NCI-H1092 (cell line): ENCODE results near the gene DPYSL5.
A peak's percentile ranks its signal among the peaks of the same experiment; 100 is the strongest.

Experiments
- DNase-seq: peaks from one replicate; lab custom pipeline; 2025; lab: John Stamatoyannopoulos, UW

The DPYSL5 gene

DNA sequence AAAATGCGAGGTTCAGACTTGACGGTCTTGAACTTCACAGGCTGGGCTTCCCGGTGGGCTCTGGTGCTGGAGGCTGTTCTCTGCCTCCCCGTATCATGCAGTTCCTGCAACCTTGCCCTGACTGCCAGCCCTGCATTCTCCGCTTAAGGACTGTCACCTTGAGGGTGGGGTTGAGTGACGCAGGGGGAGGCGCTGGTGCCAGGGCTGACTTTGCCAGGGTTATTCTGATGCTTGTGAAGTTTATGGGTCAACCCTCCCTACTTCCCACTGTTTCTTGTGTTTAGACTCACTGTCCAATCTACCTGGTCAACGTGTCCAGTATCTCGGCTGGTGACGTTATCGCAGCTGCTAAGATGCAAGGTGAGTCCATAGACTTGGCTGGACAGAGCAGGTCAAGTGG is 85.0 kb downstream of the DPYSL5 start:
- DNase-seq, result no peak

DNA sequence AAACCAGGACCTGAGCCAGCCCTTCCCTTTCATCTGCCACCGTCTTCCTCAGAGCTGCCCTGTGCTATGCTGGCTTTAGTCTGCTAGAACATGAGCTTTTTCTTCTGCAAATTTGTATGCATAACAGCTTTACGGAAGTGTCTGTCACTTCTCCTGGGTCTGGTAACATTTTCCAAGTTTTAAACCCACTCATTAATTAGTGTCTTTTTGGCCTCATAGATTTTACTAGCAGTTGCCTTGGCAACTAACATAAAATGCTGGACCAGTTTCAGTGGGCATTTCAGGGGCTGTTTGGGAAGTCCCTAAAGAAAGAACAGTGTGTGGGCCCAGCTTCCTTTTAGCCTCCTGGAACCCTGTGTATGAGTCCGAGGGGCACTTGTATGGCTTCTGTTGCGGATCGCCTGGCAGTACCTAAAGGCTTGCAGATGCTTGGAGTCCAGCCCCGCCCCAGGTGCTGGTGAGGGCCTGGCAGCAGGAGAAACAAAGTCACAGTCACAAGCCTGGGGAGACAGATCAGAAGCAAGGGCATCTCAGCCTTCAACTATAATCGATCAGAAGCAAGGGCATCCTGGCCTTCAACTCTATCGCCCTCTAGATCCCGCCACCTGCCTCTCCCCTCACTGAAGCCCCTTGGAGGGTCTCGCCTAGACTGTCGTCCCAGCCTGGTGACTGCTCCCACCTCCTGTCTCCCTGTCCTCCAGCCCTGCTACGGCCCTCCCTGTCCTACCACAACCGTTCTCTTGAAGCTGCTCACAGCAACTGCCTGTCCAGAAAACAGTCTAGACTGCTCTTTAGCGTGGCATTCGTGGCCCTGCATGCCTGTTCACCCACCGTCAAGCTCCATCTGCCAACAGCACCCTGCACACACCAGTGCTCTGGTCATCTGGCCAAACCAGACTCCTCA is 85.8 kb downstream of the DPYSL5 start:
- no peak for DNase-seq

DNA sequence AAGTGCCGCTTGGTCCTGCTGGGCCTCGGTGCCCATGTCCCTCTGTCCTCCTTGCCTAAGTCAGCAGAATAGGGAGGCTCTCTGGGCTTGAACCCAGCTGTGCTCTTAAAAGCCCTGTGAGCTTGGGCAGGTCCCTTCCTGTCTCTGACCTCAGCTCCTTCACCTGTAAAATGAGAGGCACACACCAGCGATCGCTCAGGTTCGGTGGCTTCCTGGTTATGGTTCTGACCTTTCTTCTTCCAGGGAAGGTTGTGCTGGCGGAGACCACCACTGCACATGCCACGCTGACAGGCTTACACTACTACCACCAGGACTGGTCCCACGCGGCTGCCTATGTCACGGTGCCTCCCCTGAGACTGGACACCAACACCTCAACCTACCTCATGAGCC is 86.4 kb downstream of the DPYSL5 start:
- no peak for DNase-seq

DNA sequence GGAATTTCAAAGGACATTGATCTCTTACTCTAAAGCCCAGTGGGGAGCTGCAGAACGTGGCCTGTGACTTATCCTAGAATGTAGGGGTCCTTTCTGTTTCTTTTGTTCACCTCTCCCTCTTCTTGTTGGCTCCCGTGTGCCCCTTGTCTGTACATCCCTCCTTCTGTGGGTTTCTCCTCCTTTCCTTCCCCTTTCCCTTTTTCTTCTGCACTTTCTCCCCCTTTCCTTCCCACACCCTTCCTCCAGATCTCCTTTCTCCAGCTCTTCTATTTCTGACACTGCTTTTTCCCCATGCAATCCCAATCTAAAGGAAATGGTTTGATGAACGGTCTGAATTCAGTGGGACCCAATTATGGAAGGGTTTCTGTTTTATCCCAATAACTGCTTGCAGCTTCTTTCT is 87.1 kb downstream of the DPYSL5 start:
- no peak for DNase-seq

DNA sequence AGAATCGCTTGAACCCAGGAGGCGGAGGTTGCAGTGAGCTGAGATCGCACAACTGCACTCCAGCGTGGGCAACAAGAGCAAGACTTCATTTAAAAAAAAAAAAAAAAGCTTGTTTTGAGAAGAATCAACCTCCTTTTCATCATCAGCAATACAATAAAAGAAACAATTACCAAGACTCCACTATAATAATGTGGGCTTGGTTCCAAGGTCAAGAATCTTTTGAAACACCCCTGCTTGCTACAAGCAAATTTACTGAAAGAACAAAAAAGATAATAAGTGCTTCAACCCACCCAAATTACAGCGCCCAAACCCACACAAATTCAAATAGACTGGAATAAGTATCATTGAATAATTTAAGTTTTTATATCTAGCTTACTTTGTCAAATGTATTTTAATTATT is 88.9 kb downstream of the DPYSL5 start:
- DNase-seq, result no peak

DNA sequence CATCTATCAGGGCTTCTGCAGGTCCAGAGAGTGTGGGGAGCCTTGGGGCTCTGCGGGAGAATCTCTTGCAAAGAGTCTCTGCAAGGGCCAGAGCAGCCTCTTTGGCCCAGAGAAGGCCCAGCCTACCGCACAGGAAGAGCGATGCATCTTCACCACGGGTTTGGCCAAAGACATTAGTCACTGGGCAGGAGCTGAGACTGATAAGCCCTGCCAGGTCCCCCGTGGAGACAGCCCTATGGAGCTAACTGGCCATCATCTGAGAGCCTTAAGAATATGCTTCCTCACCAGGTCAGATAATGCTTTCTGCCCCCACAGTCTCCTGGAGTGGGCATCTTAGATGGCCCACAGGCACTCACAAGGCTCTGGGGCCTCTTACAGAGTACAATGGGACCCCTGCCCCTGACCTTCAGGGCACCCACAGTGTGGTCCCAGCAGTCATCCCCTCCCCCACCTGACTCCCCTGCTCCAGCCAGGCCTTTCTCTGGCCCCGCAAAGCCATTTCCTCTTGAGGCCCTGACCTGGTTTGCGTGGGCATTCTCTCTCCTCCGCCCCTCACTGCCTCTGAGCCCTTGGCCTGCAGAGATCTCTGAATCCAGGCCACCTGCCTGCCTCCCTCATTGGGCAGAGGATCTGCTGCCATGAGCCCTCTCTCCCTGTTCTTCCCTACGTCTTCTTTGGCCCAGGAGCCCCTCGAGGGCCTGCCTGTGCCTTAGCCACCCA is 90.6 kb downstream of the DPYSL5 start:
- no peak for DNase-seq

DNA sequence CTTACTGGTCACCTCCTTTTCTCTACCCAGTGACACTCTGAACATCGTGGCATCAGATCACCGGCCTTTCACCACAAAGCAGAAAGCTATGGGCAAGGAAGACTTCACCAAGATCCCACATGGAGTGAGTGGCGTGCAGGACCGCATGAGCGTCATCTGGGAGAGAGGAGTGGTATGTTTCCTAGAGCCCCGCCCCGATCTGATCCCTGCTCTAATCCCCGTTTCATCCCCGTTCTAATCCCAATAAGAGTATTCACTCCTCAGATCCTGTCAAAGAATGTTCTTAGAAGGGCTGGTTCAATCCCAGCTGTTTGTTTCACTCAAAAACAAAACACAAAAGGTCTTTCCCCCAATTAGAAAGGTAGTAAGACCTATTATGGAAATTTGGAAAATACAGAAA is 92.1 kb downstream of the DPYSL5 start:
- DNase-seq, result no peak

DNA sequence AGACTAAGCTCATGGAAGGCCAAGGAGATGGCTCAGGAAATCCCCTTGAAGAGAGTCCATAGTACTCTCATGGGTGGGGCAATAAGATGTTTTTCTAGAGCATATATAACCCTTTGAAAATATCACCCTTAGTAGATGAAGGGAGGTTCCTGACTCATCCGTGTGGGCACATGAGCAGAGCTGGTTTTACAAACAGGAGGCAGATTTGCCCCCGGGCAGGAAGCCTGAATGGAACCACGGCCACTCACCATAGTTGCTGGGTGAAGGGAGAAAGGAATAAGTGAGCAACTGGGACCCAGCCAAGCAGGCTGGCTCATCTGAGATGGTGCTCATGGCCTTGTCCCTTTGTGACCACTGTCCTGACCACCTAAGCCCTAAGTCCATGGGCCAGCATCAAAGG is 93.6 kb downstream of the DPYSL5 start:
- no peak for DNase-seq

DNA sequence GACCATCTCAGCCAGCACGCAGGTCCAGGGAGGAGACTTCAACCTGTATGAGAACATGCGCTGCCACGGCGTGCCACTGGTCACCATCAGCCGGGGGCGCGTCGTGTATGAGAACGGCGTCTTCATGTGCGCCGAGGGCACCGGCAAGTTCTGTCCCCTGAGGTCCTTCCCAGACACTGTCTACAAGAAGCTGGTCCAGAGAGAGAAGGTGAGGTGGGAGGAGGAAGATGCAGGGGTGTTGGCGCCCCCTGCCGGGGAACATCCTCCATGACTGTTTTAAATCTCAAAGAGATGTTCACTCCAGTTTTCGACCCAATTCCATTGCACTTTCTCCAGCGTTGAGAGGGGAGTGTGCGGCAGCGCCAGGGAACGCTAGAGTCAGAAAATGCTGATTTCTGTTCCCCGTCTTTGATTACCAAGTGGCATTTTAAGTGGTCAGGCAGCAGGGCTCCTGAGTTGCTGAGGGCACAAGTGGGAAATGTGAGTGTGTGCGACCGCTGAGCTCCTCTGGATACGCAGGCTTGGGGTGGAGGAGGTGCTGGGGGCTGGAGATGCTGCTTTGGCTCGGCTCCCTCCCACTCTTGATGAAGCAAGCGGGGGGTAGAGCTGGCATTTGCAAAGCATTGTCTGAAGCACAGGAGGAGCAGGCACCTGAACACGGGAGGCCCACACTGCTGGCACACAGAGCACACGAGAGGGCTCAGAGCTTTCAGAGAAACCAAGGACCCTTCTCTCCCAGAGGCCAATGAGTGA is 94.8 kb downstream of the DPYSL5 start:
- peak; percentile 5 for DNase-seq

DNA sequence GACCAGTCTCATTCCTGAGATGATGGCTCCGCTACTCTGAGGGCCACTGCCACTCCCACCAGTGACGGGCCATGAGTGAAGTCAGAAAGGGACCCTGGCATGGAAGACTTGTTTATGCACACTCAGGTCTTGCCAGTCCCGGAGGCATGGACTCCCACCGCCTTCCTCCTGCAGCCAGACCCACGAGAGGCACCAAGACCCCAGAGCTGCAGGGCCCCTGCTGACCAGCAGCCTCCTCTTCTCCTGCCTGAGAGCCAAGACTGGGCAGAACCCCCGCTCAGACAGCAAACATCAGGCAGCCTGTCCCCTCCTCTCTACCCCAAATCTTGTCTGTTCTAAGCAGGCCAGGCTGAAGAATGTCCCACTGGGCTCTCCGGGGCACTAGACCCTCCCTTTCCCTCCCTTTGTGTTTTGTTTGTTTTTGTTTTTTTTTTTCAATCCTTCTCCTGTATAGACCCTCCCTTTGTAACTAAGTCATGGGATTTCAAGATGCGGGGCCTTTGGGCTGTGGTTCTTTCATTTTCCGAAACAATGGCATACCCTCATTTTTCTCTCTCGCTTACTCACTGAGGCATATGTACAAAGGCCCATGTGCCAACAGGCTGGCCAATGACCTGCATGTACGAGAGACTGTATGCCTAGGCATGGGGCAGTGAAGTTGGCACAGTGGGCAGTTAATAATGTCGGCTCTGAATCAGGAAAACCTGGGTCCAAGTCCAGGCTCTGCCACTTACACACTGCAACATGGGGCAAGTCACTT is 98.2 kb downstream of the DPYSL5 start:
- no peak for DNase-seq

DNA sequence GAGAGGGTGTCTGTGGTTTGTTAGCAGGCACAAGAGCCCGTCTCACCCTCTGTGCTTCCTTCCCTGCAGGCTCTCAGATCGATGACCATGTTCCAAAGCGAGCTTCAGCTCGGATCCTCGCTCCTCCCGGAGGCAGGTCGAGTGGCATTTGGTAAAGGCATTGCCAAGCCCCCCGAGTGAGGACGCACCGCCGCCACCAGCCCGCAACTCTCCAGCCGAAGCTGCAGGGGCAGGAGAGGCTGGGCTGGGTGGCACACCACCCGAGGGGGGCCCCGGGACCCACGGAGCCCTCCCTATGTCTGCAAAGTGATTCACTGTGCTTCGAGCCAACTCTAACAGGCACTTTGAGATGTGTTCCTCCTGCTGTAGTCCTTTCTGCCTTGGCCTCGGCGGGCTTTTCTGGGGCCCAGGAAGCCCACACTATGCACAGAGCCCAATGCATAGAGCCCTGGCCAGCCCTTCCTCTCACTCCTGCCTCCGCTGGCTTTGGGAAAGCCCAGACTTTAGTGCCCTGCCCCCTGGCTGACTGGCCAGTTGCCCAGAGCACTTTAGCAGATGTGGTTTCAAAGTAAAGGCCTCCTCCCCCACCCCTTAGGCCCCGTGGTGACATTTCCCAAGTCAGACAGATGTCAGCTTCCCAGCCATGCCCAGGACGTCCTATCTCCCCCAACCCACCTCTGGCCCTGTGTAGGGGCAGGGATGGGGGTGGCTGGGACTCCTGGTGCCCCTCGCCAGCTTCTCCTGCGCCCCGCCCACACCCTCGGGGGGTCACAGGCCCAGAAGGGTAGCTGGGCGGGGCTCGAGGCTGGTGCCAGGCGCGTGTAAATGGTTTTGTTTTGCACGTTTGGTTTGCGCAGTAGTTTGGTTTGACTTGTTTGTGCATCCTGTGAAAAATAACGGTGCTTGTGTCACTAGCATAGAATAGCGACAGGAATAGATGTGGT is 99.2 kb downstream of the DPYSL5 start:
- DNase-seq, result no peak

DNA sequence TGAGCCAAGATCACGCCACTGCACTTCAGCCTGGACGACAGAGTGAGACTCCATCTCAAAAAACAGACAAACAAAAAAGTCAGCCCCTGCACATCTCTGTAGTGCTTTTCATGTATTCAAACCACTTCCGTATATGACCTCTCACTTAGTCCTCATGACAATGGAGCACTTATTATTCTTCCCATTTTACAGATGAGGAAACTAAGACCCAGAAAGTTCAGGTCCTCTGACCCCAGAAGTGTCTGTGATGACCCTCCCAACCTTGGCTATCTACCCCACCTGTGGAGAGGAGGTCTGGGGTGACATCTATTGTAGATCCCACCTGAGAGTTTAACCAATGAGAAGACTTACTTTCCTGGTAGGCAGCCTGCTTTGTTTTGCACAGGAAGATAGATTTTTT is 100.9 kb downstream of the DPYSL5 start:
- no peak for DNase-seq

DNA sequence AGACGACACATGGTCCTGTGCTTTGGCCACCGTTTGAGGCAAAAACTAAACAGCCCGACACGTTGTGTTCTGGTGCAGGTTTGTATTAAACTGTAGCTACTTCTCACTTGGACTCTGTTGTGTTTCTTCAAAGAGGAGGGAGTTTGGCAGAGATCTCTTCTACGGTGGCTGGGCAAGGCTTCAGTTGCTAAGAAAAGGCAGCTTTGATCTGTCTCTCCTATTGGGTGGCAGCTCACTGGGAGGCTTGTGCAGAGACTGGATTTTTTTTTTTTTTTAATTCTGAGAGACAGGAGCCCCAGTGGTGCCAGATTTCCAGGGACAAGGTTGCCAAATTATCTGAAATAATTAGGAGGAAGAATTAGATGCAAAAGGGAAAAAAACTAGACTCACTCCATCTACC is 102.3 kb downstream of the DPYSL5 start:
- DNase-seq, result no peak

DNA sequence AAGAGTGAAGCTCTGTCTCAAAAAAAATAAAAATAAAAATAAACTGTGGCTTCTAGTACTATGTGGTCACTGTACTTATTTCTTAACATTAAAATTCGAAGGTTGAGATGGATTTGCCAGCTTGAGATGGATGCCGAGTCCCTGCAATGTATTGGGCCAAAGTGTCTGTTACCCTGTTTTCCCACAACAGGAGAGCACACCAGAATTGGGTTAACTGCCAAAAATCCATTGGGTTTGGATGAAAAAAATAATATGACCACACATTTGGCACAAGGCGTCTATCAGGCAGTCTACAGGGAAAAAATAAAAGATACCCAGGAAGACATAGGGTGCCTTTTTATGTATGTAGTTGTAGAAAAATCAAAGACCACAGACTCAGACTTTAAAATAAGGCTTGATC is 103.3 kb downstream of the DPYSL5 start:
- DNase-seq, result no peak

DNA sequence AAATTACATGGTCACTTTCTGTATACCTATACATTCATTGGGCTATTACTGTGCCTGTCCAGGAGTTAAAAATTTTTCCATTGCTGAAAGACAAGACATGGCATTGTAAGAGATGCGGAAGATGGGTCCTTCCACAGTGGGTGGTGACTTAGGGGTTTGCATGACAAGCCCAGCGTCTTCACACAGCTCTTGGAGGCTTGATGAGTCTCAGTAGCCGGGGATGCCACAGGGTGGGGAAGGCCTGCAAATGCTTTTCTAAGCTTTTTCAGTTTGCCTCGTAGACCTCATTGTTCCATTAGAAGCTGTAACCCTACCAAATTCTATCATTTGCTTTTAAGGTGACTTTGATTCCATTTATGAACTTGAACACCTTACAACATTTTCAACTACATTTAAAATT is 104.4 kb downstream of the DPYSL5 start:
- DNase-seq, result no peak

DNA sequence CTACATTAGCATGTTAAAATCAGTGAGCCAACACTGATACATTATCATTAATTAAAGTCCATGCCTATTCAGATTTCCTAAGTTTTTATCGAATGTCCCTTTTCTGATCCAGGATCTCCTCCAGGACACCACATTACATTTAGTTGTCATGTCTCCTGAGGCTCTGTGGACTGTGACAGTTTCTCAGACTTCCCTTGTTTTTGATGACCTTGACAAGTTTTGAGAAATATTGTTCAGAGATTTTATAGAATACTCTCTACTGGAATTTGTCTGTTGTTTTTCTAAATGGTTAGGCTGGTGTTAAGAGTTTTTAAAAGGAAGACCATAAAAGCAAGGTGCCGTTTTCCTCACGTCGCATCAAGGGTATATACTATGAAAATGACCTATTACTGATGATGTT is 106.2 kb downstream of the DPYSL5 start:
- no peak for DNase-seq

DNA sequence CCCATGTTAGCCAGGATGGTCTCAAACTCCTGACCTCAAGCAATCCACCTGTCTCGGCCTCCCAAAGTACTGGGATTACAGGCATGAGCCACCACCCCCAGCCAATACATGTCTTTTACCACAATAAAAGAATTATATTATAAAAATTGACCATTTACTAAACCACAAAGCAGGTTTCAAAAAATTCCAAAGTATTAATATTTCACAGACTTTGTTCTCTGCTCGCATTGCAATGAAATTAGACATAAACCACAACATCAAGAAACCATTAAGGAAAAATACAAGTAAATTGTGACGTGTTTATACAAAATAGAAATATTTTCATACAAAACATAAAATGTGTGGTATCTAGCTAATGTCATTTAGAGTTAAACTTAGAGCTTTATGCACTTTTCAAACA is 109.1 kb downstream of the DPYSL5 start:
- DNase-seq, result no peak

DNA sequence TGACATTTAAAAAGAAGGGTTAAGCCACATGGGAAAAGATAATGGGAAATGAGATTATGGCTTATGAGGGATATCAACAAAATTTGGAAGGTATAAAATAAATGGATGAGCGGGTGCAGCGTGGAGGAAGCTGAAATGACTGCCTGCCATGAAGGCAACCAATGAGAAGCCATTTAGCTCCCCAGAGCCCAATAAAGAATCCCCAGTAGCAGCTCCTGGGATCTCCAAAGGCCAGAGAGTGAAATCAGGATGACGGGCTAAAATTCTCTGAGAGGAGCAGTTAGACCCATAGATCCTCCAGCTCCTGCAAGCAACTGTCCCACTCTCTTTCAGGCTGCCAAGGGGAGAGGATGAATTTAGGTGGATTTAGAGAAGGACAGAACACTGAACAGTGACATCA is 109.6 kb downstream of the DPYSL5 start:
- DNase-seq, result no peak

DNA sequence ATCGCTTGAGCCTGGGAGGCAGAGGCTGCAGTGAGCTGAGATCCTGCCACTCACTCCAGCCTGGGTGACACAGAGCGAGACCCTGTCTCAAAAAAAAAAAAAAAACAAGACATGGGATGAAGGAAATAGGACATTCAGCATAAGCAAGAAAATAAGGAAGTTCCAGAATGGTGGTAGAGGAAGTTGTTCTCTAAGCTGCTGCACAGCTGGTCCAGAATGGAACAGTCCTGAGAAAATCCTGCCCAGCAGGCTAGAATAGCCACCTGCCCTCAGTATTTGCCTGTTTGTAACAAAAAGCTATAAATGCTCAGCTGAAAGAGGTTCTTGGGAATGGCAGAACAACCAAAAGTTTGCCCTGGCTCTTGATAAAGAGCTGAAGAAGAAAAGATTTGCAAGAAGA is 111.4 kb downstream of the DPYSL5 start:
- no peak for DNase-seq

DNA sequence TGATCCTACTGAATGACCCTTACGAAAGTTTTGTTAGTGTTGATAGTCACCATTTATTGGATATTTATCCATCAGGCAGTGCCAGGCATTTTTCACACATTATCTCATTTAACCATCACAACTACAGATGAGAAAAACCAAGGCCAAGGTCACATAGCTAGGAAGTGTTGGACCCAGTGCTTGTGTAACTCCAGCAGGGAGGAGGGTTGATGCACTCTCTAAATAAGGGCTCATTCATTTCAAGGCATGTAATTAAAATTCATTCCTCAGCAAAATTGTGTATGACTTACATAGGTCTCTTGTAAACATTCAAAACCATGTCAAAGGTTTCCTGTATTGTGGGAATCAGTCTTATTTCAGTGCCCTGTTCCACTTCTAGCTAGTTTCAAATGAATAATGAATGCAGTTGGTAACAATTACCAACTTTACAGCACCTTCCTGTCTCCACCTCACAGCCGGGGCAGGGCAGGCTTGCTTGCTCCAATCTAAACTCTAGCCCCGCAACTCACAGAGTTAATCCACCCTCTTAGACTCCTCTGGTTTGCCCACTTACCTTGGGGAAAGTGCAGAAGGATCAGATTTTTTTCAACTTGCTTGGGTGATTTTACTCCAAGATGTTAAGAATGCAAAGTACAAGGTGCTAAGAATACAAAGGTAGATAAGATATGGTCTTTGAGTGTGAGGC is 116.7 kb downstream of the DPYSL5 start:
- DNase-seq, result no peak
